OCI-LY7 (cell line): Measurements from ENCODE around the gene ALDH3B1. TPM values are rescaled to one million over a fixed set of nuclear protein-coding genes. Genes with fewer than 3 reads are reported as not detected.

ENCODE experiments used
- BruUV-seq: library from RNA; stranded (reverse); fragments of 400-500 nt; replicated peaks from 2 replicates; lab custom pipeline; 2021; lab: Mats Ljungman, UMichigan
- CTCF ChIA-PET: fragments of 300-600 bp; sonication (Branson Sonifier 250); formaldehyde crosslinking; loops from one replicate; lab custom pipeline; 2022; ENCODE audit warnings: antibody characterized with exemption; ENCODE audit not compliant: unreplicated experiment; lab: Charles Lee
- POLR2A ChIA-PET: fragments of 300-600 bp; sonication (Branson Sonifier 250); formaldehyde crosslinking; loops from one replicate; lab custom pipeline; 2022; ENCODE audit warnings: antibody characterized with exemption; lab: Charles Lee
- DNase-seq: peaks from one replicate; pipeline ENCODE4 v3.0.0-alpha.2; 2015; ENCODE audit warnings: low spot score
- H2AFZ ChIP-seq: fragments of 200-600 bp; sonication (generic), shearing (Covaris generic); 2 replicates; pipeline ENCODE4 v1.6.1; 2014; ENCODE audit warnings: mild to moderate bottlenecking, antibody characterized with exemption, low read length, moderate library complexity
- H3K27ac ChIP-seq: fragments of 200-600 bp; sonication (generic); 2 replicates; pipeline ENCODE4 v1.5.1; 2014; ENCODE audit warnings: mixed run types, low read depth, mild to moderate bottlenecking, moderate library complexity, low read length, inconsistent platforms; ENCODE audit not compliant: poor library complexity, severe bottlenecking
- H3K36me3 ChIP-seq: fragments of 200-600 bp; sonication (generic); 2 replicates; pipeline ENCODE4 v1.6.1; 2014; ENCODE audit warnings: mild to moderate bottlenecking, antibody characterized with exemption, low read length, moderate library complexity, mixed read lengths; ENCODE audit not compliant: insufficient read depth
- H3K4me1 ChIP-seq: fragments of 200-600 bp; sonication (generic); 2 replicates; pipeline ENCODE4 v1.5.1; 2014; ENCODE audit warnings: mild to moderate bottlenecking, low read length; ENCODE audit not compliant: insufficient read depth, poor library complexity, severe bottlenecking
- H3K4me2 ChIP-seq: fragments of 200-600 bp; sonication (generic); 2 replicates; pipeline ENCODE4 v1.6.1; 2014; ENCODE audit warnings: mild to moderate bottlenecking, low read length
- H3K4me3 ChIP-seq: fragments of 200-600 bp; sonication (generic); 2 replicates; pipeline ENCODE4 v1.5.1; 2014; ENCODE audit warnings: mild to moderate bottlenecking, low read depth, low read length; ENCODE audit not compliant: poor library complexity, severe bottlenecking
- H3K79me2 ChIP-seq: fragments of 200-600 bp; sonication (generic); 2 replicates; pipeline ENCODE4 v1.6.1; 2016; ENCODE audit warnings: low read depth, mild to moderate bottlenecking, low read length, moderate library complexity, mixed read lengths; ENCODE audit not compliant: insufficient read depth
- H3K9me2 ChIP-seq: fragments of 200-600 bp; sonication (generic); 2 replicates; pipeline ENCODE4 v1.6.1; 2016; ENCODE audit warnings: mild to moderate bottlenecking, low read length, mixed read lengths; ENCODE audit not compliant: insufficient read depth
- H3K9me3 ChIP-seq: fragments of 200-600 bp; sonication (generic); 2 replicates; pipeline ENCODE4 v1.6.1; 2014; ENCODE audit warnings: mild to moderate bottlenecking, mixed run types, low read length, mixed read lengths
- H4K20me1 ChIP-seq: fragments of 200-600 bp; sonication (generic); 2 replicates; pipeline ENCODE4 v1.6.1; 2014; ENCODE audit warnings: mild to moderate bottlenecking, antibody characterized with exemption, low read length, moderate library complexity, mixed read lengths; ENCODE audit not compliant: insufficient read depth
- EZH2phosphoT487 ChIP-seq: fragments of 200-600 bp; sonication (generic); IDR thresholded peaks from 2 replicates; pipeline ENCODE4 v1.6.1; 2018; ENCODE audit warnings: low read depth, borderline replicate concordance, mild to moderate bottlenecking, mixed run types, antibody characterized with exemption, low read length, moderate library complexity, mixed read lengths
- intact Hi-C: fragments of 100-400 bp; cut with micrococcal nuclease; formaldehyde crosslinking; loops from one replicate; pipeline ENCODE4 v1.10.0; 2022; ENCODE audit not compliant: unreplicated experiment
- total RNA-seq, 2 experiments: library from RNA; depleted of rRNA in 1 of 2; stranded (reverse); fragments of >200 nt in 1 of 2; shearing (Covaris generic) in 1 of 2; gene quantifications; 2 replicates each; pipeline ENCODE4 v1.2.3, GENCODE V29; 2014 to 2022
- TF ChIP-seq, protein P1 (sequence below): fragments of 200-600 bp; sonication (generic); conservative IDR thresholded peaks from 2 replicates; pipeline ENCODE4 v1.5.1; 2014; ENCODE audit warnings: mild to moderate bottlenecking, antibody characterized with exemption, low read length, moderate library complexity, mixed read lengths

Gene ALDH3B1
- total RNA-seq, 2 experiments from 2014 or later, result 0.50 to 0.53 TPM

DNA sequence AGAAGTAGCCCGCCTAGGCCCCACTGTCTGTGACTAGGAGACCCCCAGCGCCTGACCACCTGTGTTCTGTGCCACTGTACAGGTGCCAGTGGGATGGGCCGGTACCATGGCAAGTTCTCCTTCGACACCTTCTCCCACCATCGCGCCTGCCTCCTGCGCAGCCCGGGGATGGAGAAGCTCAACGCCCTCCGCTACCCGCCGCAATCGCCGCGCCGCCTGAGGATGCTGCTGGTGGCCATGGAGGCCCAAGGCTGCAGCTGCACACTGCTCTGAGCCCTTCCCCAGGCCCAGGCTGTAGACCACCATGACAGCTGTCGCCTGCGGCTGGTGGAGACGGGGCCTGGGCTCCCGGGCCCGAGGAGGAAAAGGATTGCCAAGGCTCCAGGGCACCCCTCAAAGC, 17.5 kb downstream of the ALDH3B1 start:
- no peaks in the 10 kb centered on the region for H4K20me1 ChIP-seq
- H2AFZ ChIP-seq, result no peak overlapping the region
- no peak overlapping the region for H3K4me2 ChIP-seq
- DNase-seq, result no peak
- no peaks in the 10 kb centered on the region for H3K9me3 ChIP-seq
- no peak for TF ChIP-seq EZH2phosphoT487
- TF ChIP-seq, protein P1, sequence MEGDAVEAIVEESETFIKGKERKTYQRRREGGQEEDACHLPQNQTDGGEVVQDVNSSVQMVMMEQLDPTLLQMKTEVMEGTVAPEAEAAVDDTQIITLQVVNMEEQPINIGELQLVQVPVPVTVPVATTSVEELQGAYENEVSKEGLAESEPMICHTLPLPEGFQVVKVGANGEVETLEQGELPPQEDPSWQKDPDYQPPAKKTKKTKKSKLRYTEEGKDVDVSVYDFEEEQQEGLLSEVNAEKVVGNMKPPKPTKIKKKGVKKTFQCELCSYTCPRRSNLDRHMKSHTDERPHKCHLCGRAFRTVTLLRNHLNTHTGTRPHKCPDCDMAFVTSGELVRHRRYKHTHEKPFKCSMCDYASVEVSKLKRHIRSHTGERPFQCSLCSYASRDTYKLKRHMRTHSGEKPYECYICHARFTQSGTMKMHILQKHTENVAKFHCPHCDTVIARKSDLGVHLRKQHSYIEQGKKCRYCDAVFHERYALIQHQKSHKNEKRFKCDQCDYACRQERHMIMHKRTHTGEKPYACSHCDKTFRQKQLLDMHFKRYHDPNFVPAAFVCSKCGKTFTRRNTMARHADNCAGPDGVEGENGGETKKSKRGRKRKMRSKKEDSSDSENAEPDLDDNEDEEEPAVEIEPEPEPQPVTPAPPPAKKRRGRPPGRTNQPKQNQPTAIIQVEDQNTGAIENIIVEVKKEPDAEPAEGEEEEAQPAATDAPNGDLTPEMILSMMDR, result no peak
- H3K36me3 ChIP-seq, result no peaks in the 10 kb centered on the region
- intact Hi-C loops, result no loop called here
- no peak overlapping the region for H3K27ac ChIP-seq
- H3K9me2 ChIP-seq, result no peaks in the 10 kb centered on the region
- peaks cover 37% of the 10 kb centered on the region for H3K4me1 ChIP-seq
- H3K79me2 ChIP-seq, result peaks cover 11% of the 10 kb centered on the region; the same call in 1 of the 2 replicates
- ChIA-PET POLR2A (interaction anchor here (0.6 kb wide), 1 partner anchor 34 kb away, joined by 3 read pairs; no protein-coding TSS in a partner anchor), CTCF (no interaction called here)
- no TSS peak for BruUV-seq
- no peak overlapping the region for H3K4me3 ChIP-seq

DNA sequence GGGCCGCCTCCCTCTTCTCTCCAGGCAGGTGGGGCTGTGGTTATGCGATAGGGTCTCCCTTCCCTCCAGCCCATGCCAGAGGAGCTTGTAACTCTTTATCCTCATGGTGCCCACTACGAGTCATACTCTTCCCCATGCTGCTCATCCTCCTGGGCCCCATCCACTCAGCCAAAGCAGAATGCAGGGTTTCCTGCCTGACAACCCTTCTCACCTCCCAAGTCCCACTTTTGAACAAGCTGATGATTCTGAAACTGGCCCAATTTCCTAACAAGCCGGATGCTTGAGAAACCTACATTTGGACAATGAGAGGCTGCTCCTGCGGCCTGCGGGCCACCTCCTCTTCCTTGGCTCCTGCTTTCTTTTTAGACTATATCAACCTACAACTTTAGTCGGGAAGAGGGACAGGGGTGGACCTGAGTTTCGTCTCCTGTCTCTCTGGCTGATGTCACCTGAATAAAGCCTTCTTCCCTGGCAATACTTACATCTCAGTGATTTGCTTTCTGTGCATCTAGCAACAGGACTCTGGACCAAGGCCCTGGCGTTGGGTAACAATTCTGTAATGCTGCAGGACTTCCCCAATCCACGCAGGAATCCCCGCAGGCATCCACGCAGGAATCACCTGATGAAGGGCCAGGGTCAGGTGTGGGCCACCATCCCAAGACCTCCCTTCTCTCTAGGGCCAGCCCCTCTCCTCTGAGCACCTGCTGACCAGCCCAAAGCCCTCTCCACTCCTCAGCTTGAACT, 18.8 kb downstream of the ALDH3B1 start:
- BruUV-seq, result no TSS peak
- TF ChIP-seq, protein P1, result no peak
- no peak for TF ChIP-seq EZH2phosphoT487
- H3K4me3 ChIP-seq, result peak overlapping the region; percentile 93
- H4K20me1 ChIP-seq, result no peaks in the 10 kb centered on the region
- intact Hi-C loops, result no loop called here
- H3K27ac ChIP-seq, result no peak overlapping the region
- H3K9me3 ChIP-seq, result no peaks in the 10 kb centered on the region
- peaks cover 11% of the 10 kb centered on the region; the same call in 1 of the 2 replicates for H3K79me2 ChIP-seq
- H3K36me3 ChIP-seq, result peaks cover 13% of the 10 kb centered on the region
- no peaks in the 10 kb centered on the region for H3K9me2 ChIP-seq
- no peak for DNase-seq
- H3K4me1 ChIP-seq, result peaks cover 37% of the 10 kb centered on the region
- ChIA-PET POLR2A (interaction anchor here (0.7 kb wide), 1 partner anchor 10 kb away, joined by 3 read pairs; the partner anchor contains the start of gene TCIRG1), CTCF (no interaction called here)
- no peak overlapping the region for H2AFZ ChIP-seq
- peak overlapping the region; percentile 88 for H3K4me2 ChIP-seq
